Activated CD4-positive, alpha-beta T cell treated with anti-CD3 and anti-CD28 coated beads for 36 hours (primary cell): ENCODE data around the gene PAQR7. TPM values are rescaled to one million over a fixed set of nuclear protein-coding genes. Genes with fewer than 3 reads are reported as not detected.

Experiments
- ATAC-seq: fragments of 200-7000 bp; cut with Tn5 transposase; one replicate; pipeline ENCODE4 v1.10.0; 2021; ENCODE audit warnings: mild to moderate bottlenecking, moderate library complexity
- CTCF ChIA-PET: fragments of 350-600 bp; sonication (Branson Sonifier 250); formaldehyde crosslinking; loops from one replicate; lab custom pipeline; 2021; ENCODE audit warnings: antibody characterized with exemption; lab: Charles Lee
- POLR2A ChIA-PET: fragments of 350-600 bp; sonication (Branson Sonifier 250); formaldehyde crosslinking; loops from one replicate; lab custom pipeline; 2021; ENCODE audit warnings: antibody characterized with exemption, inconsistent platforms; lab: Charles Lee
- DNase-seq: peaks from one replicate; pipeline ENCODE4 v3.0.0-alpha.2; 2020
- H3K27ac Mint-ChIP-seq: one replicate; pipeline ENCODE4 v1.8.0; 2021; ENCODE audit warnings: mixed read lengths
- H3K27me3 Mint-ChIP-seq: one replicate; pipeline ENCODE4 v1.8.0; 2021; ENCODE audit warnings: mixed read lengths
- H3K36me3 Mint-ChIP-seq: one replicate; pipeline ENCODE4 v1.8.0; 2021; ENCODE audit warnings: low read depth, mixed read lengths
- H3K4me1 Mint-ChIP-seq: one replicate; pipeline ENCODE4 v1.8.0; 2021; ENCODE audit warnings: mixed read lengths
- H3K4me3 Mint-ChIP-seq: one replicate; pipeline ENCODE4 v1.8.0; 2021; ENCODE audit warnings: mild to moderate bottlenecking, moderate library complexity, mixed read lengths
- H3K9me3 Mint-ChIP-seq: one replicate; pipeline ENCODE4 v1.8.0; 2021; ENCODE audit warnings: low read depth, mixed read lengths
- intact Hi-C, 2 experiments: fragments of 100-400 bp; cut with DNase I in 1 of 2; cut with micrococcal nuclease in 1 of 2; formaldehyde crosslinking; loops; one replicate each; pipeline versions ENCODE4 v1.14.2 to v1.15.1; 2022 to 2024; cut with DNase I, micrococcal nuclease
- microRNA-seq: library from miRNA; unstranded; fragments of <30 nt; microRNA quantifications from one replicate; pipeline ENCODE4 v1.2.0, GENCODE V29; 2021; ENCODE audit warnings: borderline replicate concordance
- total RNA-seq, 2 experiments: library from RNA; stranded (reverse); gene quantifications; one replicate each; pipeline ENCODE4 v1.2.3, GENCODE V29; 2021

The PAQR7 gene
- total RNA-seq, 2 experiments from 2014 or later = 3.9 to 4.4 TPM

DNA sequence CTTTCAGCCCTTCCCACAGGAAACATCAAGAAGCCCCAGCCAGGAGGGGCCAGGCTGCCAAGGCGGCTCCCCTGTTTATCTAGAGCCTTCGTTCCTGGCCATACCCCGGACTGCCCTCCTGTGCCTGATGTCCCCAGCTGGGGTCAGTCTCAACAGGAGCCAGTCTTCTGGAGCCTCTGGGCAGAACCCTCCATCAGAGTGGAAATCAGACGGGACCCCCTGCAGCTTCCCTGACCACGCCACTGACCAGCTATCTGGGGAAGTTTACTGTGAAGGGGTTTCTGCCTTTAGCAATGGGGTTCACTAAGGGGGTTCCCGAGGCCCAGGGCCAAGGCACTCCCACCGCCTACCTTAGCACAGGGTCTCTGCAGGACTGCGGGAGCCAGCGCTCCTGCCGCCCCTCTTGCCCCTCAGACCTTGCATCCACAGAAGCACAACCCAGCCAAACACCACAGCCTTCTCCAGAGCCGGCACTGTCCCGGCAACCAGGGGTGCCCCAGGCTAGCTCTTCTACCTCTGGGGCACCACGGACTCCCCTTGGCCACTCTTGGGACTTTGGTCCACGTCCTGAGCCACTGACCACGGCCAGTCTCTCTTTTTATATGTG lies 59.3 kb downstream of the PAQR7 start:
- peaks cover 24% of the 10 kb centered on the region for H3K4me1 Mint-ChIP-seq
- H3K36me3 Mint-ChIP-seq = peaks cover 4% of the 10 kb centered on the region
- no peak for DNase-seq
- POLR2A ChIA-PET = no interaction called here
- no peak overlapping the region for H3K27ac Mint-ChIP-seq
- H3K9me3 Mint-ChIP-seq = no peaks in the 10 kb centered on the region
- no peaks in the 10 kb centered on the region for H3K27me3 Mint-ChIP-seq
- H3K4me3 Mint-ChIP-seq = no peak overlapping the region
- ATAC-seq = no peak
- CTCF ChIA-PET = interaction anchor here (0.6 to 0.9 kb wide), 4 partner anchors 12 to 262 kb away, joined by 3 to 5 read pairs (median 4); no protein-coding TSS in a partner anchor
- intact Hi-C loops = loop anchor here in 1 of 2 experiments (10.0 kb wide), 2 partner anchors 391 to 571 kb away; partner anchors contain the start of genes RHCE and RSRP1

DNA sequence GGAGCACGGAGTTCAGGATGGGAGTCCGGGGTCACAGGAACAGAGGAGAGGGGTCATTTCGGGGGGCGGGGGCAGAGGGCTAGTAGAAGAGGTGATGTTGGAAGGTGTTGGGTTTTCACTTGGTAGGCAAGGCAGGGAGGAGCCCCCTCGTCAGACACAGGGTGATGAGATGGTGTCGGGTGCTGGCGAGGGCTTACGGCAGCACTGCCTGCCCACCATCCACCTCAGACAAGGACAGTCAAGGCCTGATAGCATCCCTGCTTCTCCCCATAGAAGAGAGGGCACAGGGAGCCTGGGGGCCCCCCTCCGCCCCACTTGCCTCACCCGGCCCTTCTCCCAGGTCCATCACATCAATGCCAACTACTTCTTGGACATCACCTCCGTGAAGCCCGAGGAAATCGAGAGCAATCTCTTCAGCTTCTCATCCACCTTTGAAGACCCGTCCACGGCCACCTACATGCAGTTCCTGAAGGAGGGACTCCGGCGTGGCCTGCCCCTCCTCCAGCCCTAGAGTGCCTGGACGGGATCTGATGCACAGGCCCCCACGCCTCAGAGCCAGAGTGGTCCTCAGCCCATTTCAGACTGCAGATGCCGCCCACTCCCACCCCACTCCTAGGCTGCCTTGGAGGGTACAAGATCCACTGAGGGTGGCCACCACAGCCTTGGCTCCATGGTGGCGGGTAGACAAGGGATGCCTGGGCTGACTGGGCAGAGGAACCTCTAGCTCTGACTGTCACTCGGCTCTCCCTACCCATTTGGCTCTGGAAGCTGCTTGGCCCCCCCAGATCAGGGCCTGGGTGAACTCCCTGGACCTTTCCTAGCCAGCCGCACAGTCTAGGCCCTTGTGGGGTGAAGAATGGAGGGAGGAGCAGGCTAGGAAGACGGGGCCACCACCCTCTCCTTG lies 60.0 kb downstream of the PAQR7 start:
- no peak overlapping the region for H3K27ac Mint-ChIP-seq

DNA sequence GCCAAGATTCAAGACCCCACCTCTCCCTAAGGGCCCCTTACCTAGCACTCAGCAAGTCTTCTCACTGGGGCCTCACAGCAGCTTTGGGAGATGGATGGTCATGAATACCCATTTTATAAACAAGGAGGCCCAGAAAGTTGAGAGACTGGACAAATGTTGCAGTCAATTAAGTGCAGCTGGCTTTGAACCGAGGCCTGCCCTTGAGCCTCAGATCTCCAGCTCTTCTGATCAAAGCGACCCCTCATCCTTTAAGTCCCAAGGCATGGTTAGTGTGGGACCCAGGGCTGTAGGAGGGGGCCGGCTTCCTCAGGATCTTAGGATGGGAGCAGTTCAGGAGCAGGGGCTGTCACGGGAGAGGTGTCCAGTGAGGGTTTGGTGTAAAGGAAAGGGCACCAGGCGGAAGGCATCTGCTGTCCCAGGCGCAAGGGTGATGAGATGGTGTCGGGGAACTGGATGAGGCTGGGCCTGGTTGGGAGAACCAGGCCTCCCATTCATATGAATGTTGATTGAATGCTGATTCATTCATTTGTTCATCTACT lies 60.9 kb downstream of the PAQR7 start:
- Mint-ChIP-seq H3K27ac (peak overlapping the region; percentile 13), H3K9me3 (no peaks in the 10 kb centered on the region), H3K4me1 (peaks cover 19% of the 10 kb centered on the region), H3K36me3 (peaks cover 4% of the 10 kb centered on the region), H3K4me3 (no peak overlapping the region), H3K27me3 (no peaks in the 10 kb centered on the region)
- intact Hi-C loops = loop anchor here in 1 of 2 experiments (10.0 kb wide), 2 partner anchors 390 to 570 kb away; partner anchors contain the start of genes RHCE and RSRP1
- no peak for DNase-seq
- ChIA-PET POLR2A (no interaction called here), CTCF (no interaction called here)
- no peak for ATAC-seq

More for the DNA sequence above, 60.0 kb downstream of the PAQR7 start:
- intact Hi-C loops = loop anchor here in 1 of 2 experiments (10.0 kb wide), 2 partner anchors 391 to 571 kb away; partner anchors contain the start of genes RHCE and RSRP1
- DNase-seq (no peak), ATAC-seq (no peak)
- Mint-ChIP-seq H3K4me1 (peaks cover 18% of the 10 kb centered on the region), H3K4me3 (no peak overlapping the region), H3K36me3 (peaks cover 1% of the 10 kb centered on the region), H3K9me3 (no peaks in the 10 kb centered on the region), H3K27me3 (no peaks in the 10 kb centered on the region)
- CTCF ChIA-PET = interaction anchor here (0.6 kb wide), 1 partner anchor 131 kb away, joined by 3 read pairs; no protein-coding TSS in a partner anchor
- POLR2A ChIA-PET = no interaction called here

DNA sequence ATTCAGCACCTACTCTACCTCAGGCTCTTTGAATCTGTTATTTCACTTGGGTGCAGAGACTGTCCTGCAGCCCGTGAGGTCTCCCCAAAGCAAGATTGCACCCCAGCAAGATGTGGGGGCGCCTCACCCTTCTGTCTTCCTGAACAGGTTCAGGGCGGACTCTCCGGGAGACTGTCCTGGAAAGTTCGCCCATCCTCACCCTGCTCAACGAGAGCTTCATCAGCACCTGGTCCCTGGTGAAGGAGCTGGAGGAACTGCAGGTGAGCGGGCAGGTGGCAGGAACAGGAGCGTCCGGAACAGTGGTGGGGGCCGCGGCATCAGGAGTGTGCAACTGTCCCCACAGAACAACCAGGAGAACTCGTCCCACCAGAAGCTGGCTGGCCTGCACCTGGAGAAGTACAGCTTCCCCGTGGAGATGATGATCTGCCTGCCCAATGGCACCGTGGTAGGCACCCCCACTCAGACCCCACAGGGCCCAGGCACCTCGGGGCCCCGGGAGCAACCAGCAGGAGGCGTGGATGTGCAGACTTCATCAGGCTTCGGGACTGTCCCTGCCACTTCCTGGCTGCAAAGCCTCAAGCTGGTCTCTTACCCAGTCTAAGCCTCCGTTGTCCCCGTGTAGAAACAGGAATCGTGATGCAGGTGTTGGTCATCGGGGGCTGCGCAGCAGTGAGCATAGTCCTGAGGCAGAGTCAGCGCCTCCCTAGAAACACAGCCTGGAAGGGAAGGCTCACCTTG lies 61.6 kb downstream of the PAQR7 start:
- no peak overlapping the region for H3K4me3 Mint-ChIP-seq
- DNase-seq = peak; percentile 36
- peaks cover 19% of the 10 kb centered on the region for H3K4me1 Mint-ChIP-seq
- no peaks in the 10 kb centered on the region for H3K27me3 Mint-ChIP-seq
- no peak for ATAC-seq
- peak overlapping the region; percentile 13 for H3K27ac Mint-ChIP-seq
- peaks cover 6% of the 10 kb centered on the region for H3K36me3 Mint-ChIP-seq
- POLR2A ChIA-PET = no interaction called here
- intact Hi-C loops = loop anchor here in 1 of 2 experiments (10.0 kb wide), 2 partner anchors 389 to 569 kb away; partner anchors contain the start of genes RHCE and RSRP1
- CTCF ChIA-PET = interaction anchor here (1.6 kb wide), 1 partner anchor 13 kb away, joined by 4 read pairs; no protein-coding TSS in a partner anchor
- no peaks in the 10 kb centered on the region for H3K9me3 Mint-ChIP-seq

DNA sequence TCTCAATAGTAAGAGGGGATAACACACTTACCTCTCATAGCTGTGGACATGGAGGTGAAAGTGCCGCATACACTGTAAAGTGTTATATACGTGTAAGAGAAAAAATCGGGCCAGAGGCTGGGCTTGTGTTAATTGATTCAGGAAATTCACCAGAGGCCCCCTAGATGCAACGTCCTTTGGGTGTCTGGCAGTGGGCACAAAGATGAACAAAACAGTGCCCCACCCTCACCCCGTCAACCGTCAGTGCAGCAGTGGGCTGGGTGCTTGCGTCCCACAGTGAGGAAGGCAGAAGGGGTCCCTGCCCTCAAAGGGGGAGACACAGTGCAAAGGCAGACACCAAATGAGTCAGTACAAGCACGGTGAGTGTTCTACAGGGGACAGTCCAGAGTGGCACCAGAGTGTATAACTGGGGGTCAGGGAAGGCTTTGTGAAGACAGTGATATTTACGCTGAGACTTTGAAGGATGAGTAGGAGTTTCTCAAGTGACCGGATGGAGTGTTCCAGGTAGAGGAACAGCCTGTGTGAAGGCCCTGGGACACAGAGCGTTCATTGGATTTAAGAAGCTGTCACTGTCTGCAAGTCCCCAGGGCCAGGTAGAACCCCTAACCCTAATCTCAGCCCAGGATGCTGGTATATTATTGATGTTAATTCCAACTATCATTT lies 62.3 kb downstream of the PAQR7 start:
- ChIA-PET POLR2A (no interaction called here), CTCF (interaction anchor here (0.6 to 1.6 kb wide), 3 partner anchors 12 to 104 kb away, joined by 3 to 4 read pairs (median 3); no protein-coding TSS in a partner anchor)
- Mint-ChIP-seq H3K9me3 (no peaks in the 10 kb centered on the region), H3K27me3 (no peaks in the 10 kb centered on the region), H3K36me3 (peaks cover 6% of the 10 kb centered on the region), H3K27ac (no peak overlapping the region), H3K4me1 (peaks cover 12% of the 10 kb centered on the region), H3K4me3 (no peak overlapping the region)
- ATAC-seq (no peak), DNase-seq (no peak)
- intact Hi-C loops = loop anchor here in 1 of 2 experiments (10.0 kb wide), 2 partner anchors 388 to 568 kb away; partner anchors contain the start of genes RHCE and RSRP1

Small RNA genes within 50 kb of the gene (microRNA-seq; reads per million reads assigned to microRNA genes)
- 2.1 reads per million for gene MIR3917

Other genes with a start within 250 kb of the PAQR7 start
- 10 to 100 TPM; 31.5 to 33.5 TPM for gene SELENON, start 75.5 kb downstream of the PAQR7 start, total RNA-seq
- gene MTFR1L, start 55.8 kb downstream of the PAQR7 start, total RNA-seq = 10 to 100 TPM; 27.7 to 30.8 TPM
- gene AUNIP, start 16.3 kb downstream of the PAQR7 start, total RNA-seq = 10 to 100 TPM in 1 of 2 experiments, 1 to 10 TPM in 1; 9.6 to 12.9 TPM
- 100 to 1,000 TPM; 557 to 771 TPM for gene STMN1, start 30.7 kb upstream of the PAQR7 start, total RNA-seq
- 1 to 10 TPM; 6.6 to 7.9 TPM for gene PAFAH2, start 122.4 kb upstream of the PAQR7 start, total RNA-seq
- not detected for gene EXTL1, start 146.1 kb upstream of the PAQR7 start, total RNA-seq
- gene SLC30A2, start 170.4 kb upstream of the PAQR7 start, total RNA-seq = not detected
- not detected for gene TRIM63, start 191.9 kb upstream of the PAQR7 start, total RNA-seq
- 10 to 100 TPM; 12.3 to 13.0 TPM for gene PDIK1L, start 236.1 kb upstream of the PAQR7 start, total RNA-seq